ENCODE data around the gene E2F6.
"Not testable (repeated sequence)": the region's sequence is repeated elsewhere in the genome, so short reads cannot be mapped to it uniquely, and the experiment has no call there.

The E2F6 gene

DNA sequence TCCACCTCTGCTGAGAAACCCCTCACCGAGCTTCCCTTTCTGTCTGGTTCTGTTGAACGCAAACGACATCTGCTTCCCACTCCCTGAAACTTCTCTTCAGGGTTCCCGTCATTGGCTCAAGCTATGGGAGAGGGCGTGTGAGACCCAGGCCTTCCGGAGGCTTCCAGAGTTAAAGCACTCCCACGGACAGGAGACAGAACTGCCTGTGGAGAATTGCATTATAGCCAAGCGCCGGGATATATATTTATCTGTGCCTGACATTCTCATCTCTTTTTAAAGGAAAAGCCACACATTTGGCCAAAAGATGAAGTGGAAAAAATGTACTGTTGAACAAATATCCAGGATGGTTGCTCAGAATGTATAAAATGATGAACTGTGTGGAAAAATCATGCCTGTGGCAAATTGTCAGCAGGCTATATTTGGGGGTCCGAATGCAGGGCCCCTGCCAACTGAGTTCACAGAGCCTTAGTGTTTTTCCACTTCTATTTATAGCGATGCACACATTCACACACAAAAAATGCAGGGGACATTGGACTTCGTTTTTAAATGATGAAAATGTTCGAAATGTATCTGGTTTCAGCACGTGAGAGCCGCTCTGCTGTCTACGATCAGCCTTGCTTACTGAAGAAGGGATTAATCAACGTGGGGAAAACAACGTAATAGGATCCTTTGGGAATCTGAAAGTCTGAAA, 59.5 kb downstream of the E2F6 start:
- Histone ChIP-seq H3K4me3 (ENCODE audit: insufficient read depth, low read depth, low read length) (no peak overlapping the region), H3K36me3 (ENCODE audit: control insufficient read depth, insufficient read depth, low read length) (no peaks in the 10 kb centered on the region), H3K4me1 (ENCODE audit: control insufficient read depth, insufficient read depth, low read length) (peaks cover 3% of the 10 kb centered on the region), H3K9me3 (ENCODE audit: control insufficient read depth, low read length) (no peaks in the 10 kb centered on the region), H3K27ac (ENCODE audit: insufficient read depth, low read depth, low read length, poor library complexity, severe bottlenecking) (no peak overlapping the region), H3K27me3 (ENCODE audit: control insufficient read depth, insufficient read depth, low read length, poor library complexity, severe bottlenecking) (no peaks in the 10 kb centered on the region)
- WGBS, 2 experiments = 91 to 93% methylated on average over 18 of the region's 18 CpGs

GRCh38 chr2:11405599-11406266, 60.2 kb downstream of the E2F6 start:
- no peaks in the 10 kb centered on the region for H3K36me3 ChIP-seq (ENCODE audit: control insufficient read depth, insufficient read depth, low read length)
- no peaks in the 10 kb centered on the region for H3K4me1 ChIP-seq (ENCODE audit: control insufficient read depth, insufficient read depth, low read length)
- no peaks in the 10 kb centered on the region for H3K9me3 ChIP-seq (ENCODE audit: control insufficient read depth, low read length)
- WGBS, 2 experiments = 93 to 96% methylated on average over 5 of the region's 5 CpGs
- H3K4me3 ChIP-seq (ENCODE audit: insufficient read depth, low read depth, low read length) = no peak overlapping the region
- no peak overlapping the region for H3K27ac ChIP-seq (ENCODE audit: insufficient read depth, low read depth, low read length, poor library complexity, severe bottlenecking)
- no peaks in the 10 kb centered on the region for H3K27me3 ChIP-seq (ENCODE audit: control insufficient read depth, insufficient read depth, low read length, poor library complexity, severe bottlenecking)

DNA sequence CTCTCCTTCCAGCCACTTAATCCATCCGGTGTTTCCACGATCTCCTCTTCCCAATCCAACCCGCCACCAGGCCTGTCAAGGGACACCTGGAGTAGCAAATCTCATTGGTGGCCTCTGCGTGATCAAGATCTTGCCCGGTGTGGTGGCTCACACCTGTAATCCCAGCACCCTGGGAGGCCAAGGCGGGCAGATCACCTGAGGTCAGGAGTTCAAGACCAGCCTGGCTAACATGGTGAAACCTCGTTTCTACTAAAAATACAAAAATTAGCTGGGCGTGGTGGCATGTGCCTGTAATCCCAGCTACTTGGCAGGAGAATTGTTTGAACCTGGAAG, 60.9 kb downstream of the E2F6 start:
- not testable (repeated sequence) for H3K27ac ChIP-seq (ENCODE audit: insufficient read depth, low read depth, low read length, poor library complexity, severe bottlenecking); H3K4me1 ChIP-seq (ENCODE audit: control insufficient read depth, insufficient read depth, low read length); H3K36me3 ChIP-seq (ENCODE audit: control insufficient read depth, insufficient read depth, low read length); H3K27me3 ChIP-seq (ENCODE audit: control insufficient read depth, insufficient read depth, low read length, poor library complexity, severe bottlenecking); H3K4me3 ChIP-seq (ENCODE audit: insufficient read depth, low read depth, low read length); H3K9me3 ChIP-seq (ENCODE audit: control insufficient read depth, low read length)
- WGBS, 2 experiments = 85 to 94% methylated on average over 8 of the region's 8 CpGs

GRCh38 chr2:11404376-11405073, 61.4 kb downstream of the E2F6 start:
- Histone ChIP-seq H3K4me1 (ENCODE audit: control insufficient read depth, insufficient read depth, low read length) (no peaks in the 10 kb centered on the region), H3K36me3 (ENCODE audit: control insufficient read depth, insufficient read depth, low read length) (no peaks in the 10 kb centered on the region), H3K27ac (ENCODE audit: insufficient read depth, low read depth, low read length, poor library complexity, severe bottlenecking) (no peak overlapping the region), H3K4me3 (ENCODE audit: insufficient read depth, low read depth, low read length) (no peak overlapping the region), H3K9me3 (ENCODE audit: control insufficient read depth, low read length) (no peaks in the 10 kb centered on the region), H3K27me3 (ENCODE audit: control insufficient read depth, insufficient read depth, low read length, poor library complexity, severe bottlenecking) (no peaks in the 10 kb centered on the region)
- WGBS, 2 experiments = 93% methylated on average over 5 to 7 of the region's 7 CpGs

DNA sequence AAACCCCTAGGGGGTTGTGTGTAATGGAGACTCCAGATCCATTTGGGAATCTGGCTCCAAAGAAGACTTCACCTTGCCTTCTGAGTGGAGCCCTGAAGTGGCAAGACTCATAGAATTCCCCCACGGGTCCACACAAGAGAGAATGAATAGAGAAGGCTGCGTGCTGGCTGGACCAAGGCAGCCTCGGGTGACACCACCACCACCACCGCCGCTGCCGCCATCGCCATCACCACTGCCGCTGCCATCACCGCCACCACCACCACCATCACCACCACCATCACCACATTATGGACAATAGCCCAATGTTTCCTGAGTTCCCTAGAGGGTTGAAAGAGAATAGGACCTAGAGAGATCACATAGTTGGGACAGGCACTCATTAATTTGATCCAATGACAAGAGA, 63.5 kb downstream of the E2F6 start:
- WGBS, 2 experiments = 94 to 98% methylated on average over 9 of the region's 9 CpGs
- no peaks in the 10 kb centered on the region for H3K36me3 ChIP-seq (ENCODE audit: control insufficient read depth, insufficient read depth, low read length)
- H3K27ac ChIP-seq (ENCODE audit: insufficient read depth, low read depth, low read length, poor library complexity, severe bottlenecking) = no peak overlapping the region

GRCh38 chr2:11399438-11399762, 66.6 kb downstream of the E2F6 start:
- Histone ChIP-seq H3K4me3 (ENCODE audit: insufficient read depth, low read depth, low read length) (no peak overlapping the region), H3K27me3 (ENCODE audit: control insufficient read depth, insufficient read depth, low read length, poor library complexity, severe bottlenecking) (no peaks in the 10 kb centered on the region), H3K4me1 (ENCODE audit: control insufficient read depth, insufficient read depth, low read length) (no peaks in the 10 kb centered on the region), H3K27ac (ENCODE audit: insufficient read depth, low read depth, low read length, poor library complexity, severe bottlenecking) (no peak overlapping the region), H3K36me3 (ENCODE audit: control insufficient read depth, insufficient read depth, low read length) (no peaks in the 10 kb centered on the region), H3K9me3 (ENCODE audit: control insufficient read depth, low read length) (no peaks in the 10 kb centered on the region)
- WGBS, 2 experiments = 94% methylated on average over 7 of the region's 7 CpGs

More for the DNA sequence above, 63.5 kb downstream of the E2F6 start:
- H3K4me1 ChIP-seq (ENCODE audit: control insufficient read depth, insufficient read depth, low read length) = no peaks in the 10 kb centered on the region
- H3K9me3 ChIP-seq (ENCODE audit: control insufficient read depth, low read length) = no peaks in the 10 kb centered on the region
- H3K27me3 ChIP-seq (ENCODE audit: control insufficient read depth, insufficient read depth, low read length, poor library complexity, severe bottlenecking) = no peaks in the 10 kb centered on the region
- H3K4me3 ChIP-seq (ENCODE audit: insufficient read depth, low read depth, low read length) = no peak overlapping the region

GRCh38 chr2:11398750-11399437, 67.1 kb downstream of the E2F6 start:
- H3K27ac ChIP-seq (ENCODE audit: insufficient read depth, low read depth, low read length, poor library complexity, severe bottlenecking) = no peak overlapping the region
- no peaks in the 10 kb centered on the region for H3K9me3 ChIP-seq (ENCODE audit: control insufficient read depth, low read length)
- 86 to 90% methylated on average over 15 to 16 of the region's 16 CpGs for WGBS, 2 experiments
- peaks cover 1% of the 10 kb centered on the region for H3K4me1 ChIP-seq (ENCODE audit: control insufficient read depth, insufficient read depth, low read length)
- no peak overlapping the region for H3K4me3 ChIP-seq (ENCODE audit: insufficient read depth, low read depth, low read length)
- no peaks in the 10 kb centered on the region for H3K27me3 ChIP-seq (ENCODE audit: control insufficient read depth, insufficient read depth, low read length, poor library complexity, severe bottlenecking)
- H3K36me3 ChIP-seq (ENCODE audit: control insufficient read depth, insufficient read depth, low read length) = no peaks in the 10 kb centered on the region

DNA sequence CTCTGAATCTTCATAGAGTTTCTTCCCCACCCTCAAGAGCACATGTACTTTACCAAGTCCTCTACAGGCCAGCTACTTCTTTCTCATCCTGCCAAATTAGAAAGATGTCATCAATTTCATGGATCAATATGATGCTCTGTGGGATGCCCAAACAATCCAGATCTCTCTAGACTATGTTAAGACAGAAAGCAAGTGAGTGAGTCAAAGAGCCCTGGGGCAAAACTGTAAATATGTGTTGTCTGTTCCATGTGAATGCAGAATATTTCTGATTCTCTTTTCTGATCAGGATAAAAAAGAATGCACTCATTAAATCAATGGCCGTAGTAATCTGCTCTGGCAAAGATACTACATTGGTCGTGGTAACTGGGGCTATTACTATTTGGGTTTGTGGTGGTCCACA, 68.4 kb downstream of the E2F6 start:
- no peaks in the 10 kb centered on the region for H3K27me3 ChIP-seq (ENCODE audit: control insufficient read depth, insufficient read depth, low read length, poor library complexity, severe bottlenecking)
- H3K4me1 ChIP-seq (ENCODE audit: control insufficient read depth, insufficient read depth, low read length) = peaks cover 5% of the 10 kb centered on the region
- H3K27ac ChIP-seq (ENCODE audit: insufficient read depth, low read depth, low read length, poor library complexity, severe bottlenecking) = no peak overlapping the region
- H3K36me3 ChIP-seq (ENCODE audit: control insufficient read depth, insufficient read depth, low read length) = no peaks in the 10 kb centered on the region
- no peaks in the 10 kb centered on the region for H3K9me3 ChIP-seq (ENCODE audit: control insufficient read depth, low read length)
- H3K4me3 ChIP-seq (ENCODE audit: insufficient read depth, low read depth, low read length) = no peak overlapping the region
- 92 to 94% methylated on average over 2 of the region's 2 CpGs for WGBS, 2 experiments

DNA sequence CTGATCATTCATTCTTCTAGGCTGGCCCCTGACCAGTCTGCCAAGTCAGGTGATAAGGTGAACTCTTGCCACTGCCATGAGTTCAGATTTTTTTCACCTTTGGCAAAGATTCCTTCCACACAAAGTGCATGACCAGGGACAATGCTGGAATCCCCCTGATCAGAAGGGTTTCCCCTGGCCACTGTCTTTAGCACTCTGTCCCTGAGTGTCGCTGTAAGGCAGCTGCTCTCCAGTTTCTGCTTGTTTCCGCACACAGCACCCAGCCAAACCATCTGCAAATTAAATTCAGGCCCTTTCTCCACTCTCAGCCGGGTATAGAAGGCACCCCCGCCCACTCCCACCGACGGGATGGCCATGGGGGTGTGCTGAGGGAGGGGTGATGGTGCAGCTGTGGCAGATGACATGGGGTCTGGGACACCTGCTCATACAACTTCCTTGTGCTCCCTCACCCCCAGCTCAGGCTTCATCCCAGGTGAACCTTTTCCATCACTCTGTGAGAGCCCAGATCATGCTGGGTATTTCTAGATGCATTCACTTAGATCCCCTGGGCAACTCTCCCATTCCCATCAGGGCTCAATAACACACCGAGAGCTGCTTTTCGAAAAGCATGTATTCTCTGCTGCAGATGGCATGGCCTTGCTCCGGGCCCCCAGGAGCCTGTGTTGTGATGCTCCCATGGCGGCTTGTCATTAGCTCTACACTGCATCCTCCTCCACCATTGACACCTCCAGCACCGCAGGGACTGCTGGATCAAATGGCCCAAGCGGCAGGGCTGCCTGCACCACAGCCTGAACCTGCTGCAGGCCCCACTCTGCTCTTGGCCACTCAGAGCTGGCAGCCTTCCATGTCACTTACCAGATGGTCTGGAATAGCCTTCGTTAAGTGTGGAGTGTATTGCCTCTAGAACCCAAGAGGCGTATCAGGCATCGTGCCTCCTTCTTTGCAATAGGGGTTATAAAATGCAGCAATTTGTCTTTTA, 69.2 kb downstream of the E2F6 start:
- Histone ChIP-seq H3K9me3 (ENCODE audit: control insufficient read depth, low read length) (no peaks in the 10 kb centered on the region), H3K4me1 (ENCODE audit: control insufficient read depth, insufficient read depth, low read length) (peaks cover 12% of the 10 kb centered on the region), H3K4me3 (ENCODE audit: insufficient read depth, low read depth, low read length) (no peak overlapping the region), H3K27me3 (ENCODE audit: control insufficient read depth, insufficient read depth, low read length, poor library complexity, severe bottlenecking) (no peaks in the 10 kb centered on the region), H3K36me3 (ENCODE audit: control insufficient read depth, insufficient read depth, low read length) (no peaks in the 10 kb centered on the region), H3K27ac (ENCODE audit: insufficient read depth, low read depth, low read length, poor library complexity, severe bottlenecking) (no peak overlapping the region)
- WGBS, 2 experiments = 91 to 93% methylated on average over 11 to 15 of the region's 15 CpGs

Data from ectodermal cell (in vitro differentiated cells).